ENCODE measurements around the gene FALEC. TPM values are rescaled to one million over a fixed set of nuclear protein-coding genes. Genes with fewer than 3 reads are reported as not detected.

Gene FALEC
- total and polyA plus RNA-seq, 9 of the 15 experiments (the other 6 are each of a cell fraction or from before 2014, with no cell fraction given), result 0.15 to 1.8 (median 0.53) TPM; not detected in 5

- TF ChIP-seq HEY1 (CRISPR knock-in tag; IDR thresholded peaks at IDR 0.05; ENCODE audit: borderline replicate concordance) (no peak), ZNF644 (tag; IDR thresholded peaks at IDR 0.05; ENCODE audit: low read depth) (no peak), CCNT2 (IDR thresholded peaks at IDR 0.05; ENCODE audit: borderline replicate concordance, extremely low read depth, insufficient read length, low read depth, low read length) (peak; percentile 59), SIX5 (IDR thresholded peaks at IDR 0.05; ENCODE audit: borderline replicate concordance in 1 of 2, insufficient read depth in 1 of 2, low read depth in 1 of 2, low read length in 2 of 2) (no peak), POLR3G (IDR thresholded peaks at IDR 0.05; ENCODE audit: extremely low read depth, insufficient read length, insufficient replicate concordance) (no peak), ZNF24 (IDR thresholded peaks at IDR 0.05) (no peak), ZNF133 (CRISPR knock-in tag; IDR thresholded peaks at IDR 0.05) (no peak), RBM34 (IDR thresholded peaks at IDR 0.05; ENCODE audit: borderline replicate concordance, insufficient read depth, low read length) (no peak; the same call in 1 of the 2 replicates), U2AF1 (optimal IDR thresholded peaks at IDR 0.05; ENCODE audit: low read depth, low read length) (peak; percentile 68), HNRNPK (IDR thresholded peaks at IDR 0.05; ENCODE audit: low read depth, low read length, poor library complexity, severe bottlenecking) (no peak), ZNF324 (CRISPR knock-in tag; IDR thresholded peaks at IDR 0.05) (no peak), TAF9B (IDR thresholded peaks at IDR 0.05; ENCODE audit: partially characterized antibody) (no peak), ZNF589 (CRISPR knock-in tag; IDR thresholded peaks at IDR 0.05; ENCODE audit: low read depth) (peak; percentile 74; the same call in 1 of the 2 replicates), CBX5 (IDR thresholded peaks at IDR 0.05; ENCODE audit: borderline replicate concordance, low read depth) (no peak), SNRNP70 (optimal IDR thresholded peaks at IDR 0.05; ENCODE audit: low read depth, low read length) (no peak), PTRF (tag; IDR thresholded peaks at IDR 0.05) (no peak), U2AF2 (optimal IDR thresholded peaks at IDR 0.05; ENCODE audit: low read depth, low read length) (no peak), SETDB1 (IDR thresholded peaks at IDR 0.05; ENCODE audit: low read length) (no peak), FOS (IDR thresholded peaks at IDR 0.05; ENCODE audit: extremely low read depth, insufficient read length) (no peak), ZBTB1 (CRISPR knock-in tag; IDR thresholded peaks at IDR 0.05; ENCODE audit: borderline replicate concordance, low read depth) (peak; percentile 57; the same call in 1 of the 2 replicates)
- TF ChIP-seq, protein P1, sequence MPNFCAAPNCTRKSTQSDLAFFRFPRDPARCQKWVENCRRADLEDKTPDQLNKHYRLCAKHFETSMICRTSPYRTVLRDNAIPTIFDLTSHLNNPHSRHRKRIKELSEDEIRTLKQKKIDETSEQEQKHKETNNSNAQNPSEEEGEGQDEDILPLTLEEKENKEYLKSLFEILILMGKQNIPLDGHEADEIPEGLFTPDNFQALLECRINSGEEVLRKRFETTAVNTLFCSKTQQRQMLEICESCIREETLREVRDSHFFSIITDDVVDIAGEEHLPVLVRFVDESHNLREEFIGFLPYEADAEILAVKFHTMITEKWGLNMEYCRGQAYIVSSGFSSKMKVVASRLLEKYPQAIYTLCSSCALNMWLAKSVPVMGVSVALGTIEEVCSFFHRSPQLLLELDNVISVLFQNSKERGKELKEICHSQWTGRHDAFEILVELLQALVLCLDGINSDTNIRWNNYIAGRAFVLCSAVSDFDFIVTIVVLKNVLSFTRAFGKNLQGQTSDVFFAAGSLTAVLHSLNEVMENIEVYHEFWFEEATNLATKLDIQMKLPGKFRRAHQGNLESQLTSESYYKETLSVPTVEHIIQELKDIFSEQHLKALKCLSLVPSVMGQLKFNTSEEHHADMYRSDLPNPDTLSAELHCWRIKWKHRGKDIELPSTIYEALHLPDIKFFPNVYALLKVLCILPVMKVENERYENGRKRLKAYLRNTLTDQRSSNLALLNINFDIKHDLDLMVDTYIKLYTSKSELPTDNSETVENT (CRISPR knock-in tag; IDR thresholded peaks at IDR 0.05), result peak; percentile 45; the same call in 1 of the 2 replicates
- TF ChIP-seq, protein P2, sequence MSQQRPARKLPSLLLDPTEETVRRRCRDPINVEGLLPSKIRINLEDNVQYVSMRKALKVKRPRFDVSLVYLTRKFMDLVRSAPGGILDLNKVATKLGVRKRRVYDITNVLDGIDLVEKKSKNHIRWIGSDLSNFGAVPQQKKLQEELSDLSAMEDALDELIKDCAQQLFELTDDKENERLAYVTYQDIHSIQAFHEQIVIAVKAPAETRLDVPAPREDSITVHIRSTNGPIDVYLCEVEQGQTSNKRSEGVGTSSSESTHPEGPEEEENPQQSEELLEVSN (IDR thresholded peaks at IDR 0.05; ENCODE audit: borderline replicate concordance in 1 of 2, extremely low read depth in 1 of 2, insufficient read depth in 1 of 2, insufficient read length in 1 of 2, low read depth in 1 of 2, low read length in 1 of 2, poor library complexity in 1 of 2, severe bottlenecking in 1 of 2), result peak; percentile 44 to 86
- TF ChIP-seq, protein P3, sequence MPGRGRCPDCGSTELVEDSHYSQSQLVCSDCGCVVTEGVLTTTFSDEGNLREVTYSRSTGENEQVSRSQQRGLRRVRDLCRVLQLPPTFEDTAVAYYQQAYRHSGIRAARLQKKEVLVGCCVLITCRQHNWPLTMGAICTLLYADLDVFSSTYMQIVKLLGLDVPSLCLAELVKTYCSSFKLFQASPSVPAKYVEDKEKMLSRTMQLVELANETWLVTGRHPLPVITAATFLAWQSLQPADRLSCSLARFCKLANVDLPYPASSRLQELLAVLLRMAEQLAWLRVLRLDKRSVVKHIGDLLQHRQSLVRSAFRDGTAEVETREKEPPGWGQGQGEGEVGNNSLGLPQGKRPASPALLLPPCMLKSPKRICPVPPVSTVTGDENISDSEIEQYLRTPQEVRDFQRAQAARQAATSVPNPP (IDR thresholded peaks at IDR 0.05; ENCODE audit: borderline replicate concordance, insufficient read depth, insufficient read length), result no peak
Measured at GRCh38 chr1:150548632-150549495, 33.3 kb downstream of the FALEC start, which contains the start of gene ADAMTSL4 (continued).

All from K562 (cell line).